HG03139 (cell line): ENCODE measurements around the gene RNPS1.

ENCODE experiments used
- ATAC-seq: cut with Tn5 transposase; IDR thresholded peaks from one replicate; pipeline ENCODE4 v1.9.1; 2021; ENCODE audit not compliant: unreplicated experiment

Gene RNPS1

GRCh38 chr16:2216330-2216729 is 51.6 kb downstream of the RNPS1 start:
- no peak for ATAC-seq

GRCh38 chr16:2214719-2214968 is 53.3 kb downstream of the RNPS1 start, which contains the start of gene PGP:
Gene PGP, minus strand, starts transcription at chr16:2214840. Its CDS starts 63 bp downstream, at chr16:2214777.
- ATAC-seq: peak; percentile 82

- no peak for ATAC-seq
Observed at GRCh38 chr16:2213817-2214718, 53.9 kb downstream of the RNPS1 start.

DNA sequence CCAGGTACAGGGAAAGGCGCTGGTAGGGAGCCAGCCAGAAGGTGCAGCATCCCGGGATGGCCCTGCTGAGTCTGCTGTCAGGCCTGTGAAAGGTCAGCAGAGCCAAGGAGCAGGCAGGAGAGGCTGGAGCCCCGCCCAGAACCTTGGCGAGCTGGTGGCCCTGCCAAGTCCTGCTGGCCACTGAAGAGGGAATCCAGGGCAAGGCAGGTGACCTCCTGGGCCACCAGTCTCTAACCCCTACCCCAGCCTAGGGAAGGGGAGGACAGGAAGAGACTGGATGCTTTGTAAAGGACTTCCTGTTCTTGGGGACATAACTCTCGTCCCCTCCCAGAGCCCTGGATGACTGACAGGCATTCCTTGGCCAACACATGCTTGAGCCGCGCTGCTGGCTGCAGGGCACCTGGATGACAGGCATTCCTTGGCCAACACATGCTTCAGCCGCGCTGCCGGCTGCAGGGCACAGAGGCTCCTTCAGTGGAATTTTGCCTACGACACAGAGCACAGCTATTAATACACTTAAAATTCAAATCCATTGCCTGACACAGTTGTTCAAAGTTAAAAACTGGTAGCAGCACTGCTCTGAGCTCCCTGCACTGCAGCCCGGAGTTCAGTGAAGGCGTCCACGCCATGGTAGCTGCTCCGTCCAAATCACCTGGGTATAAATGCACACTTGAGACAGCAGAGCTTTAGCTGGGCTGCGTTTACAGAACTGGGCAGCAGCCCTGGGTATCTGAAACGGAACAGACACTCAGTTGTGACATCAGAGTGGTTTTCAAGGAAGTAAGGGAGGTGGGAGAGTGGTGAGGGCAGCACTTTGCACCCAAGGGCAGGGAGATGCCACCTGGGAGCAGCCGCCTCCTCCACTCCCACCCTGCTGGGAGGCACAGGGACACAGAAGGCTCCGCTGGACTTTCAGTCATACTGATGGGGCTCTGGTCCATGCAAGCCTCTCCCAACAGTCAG is 55.3 kb downstream of the RNPS1 start:
- no peak for ATAC-seq

GRCh38 chr16:2211923-2212347 is 56.0 kb downstream of the RNPS1 start:
- ATAC-seq: no peak

DNA sequence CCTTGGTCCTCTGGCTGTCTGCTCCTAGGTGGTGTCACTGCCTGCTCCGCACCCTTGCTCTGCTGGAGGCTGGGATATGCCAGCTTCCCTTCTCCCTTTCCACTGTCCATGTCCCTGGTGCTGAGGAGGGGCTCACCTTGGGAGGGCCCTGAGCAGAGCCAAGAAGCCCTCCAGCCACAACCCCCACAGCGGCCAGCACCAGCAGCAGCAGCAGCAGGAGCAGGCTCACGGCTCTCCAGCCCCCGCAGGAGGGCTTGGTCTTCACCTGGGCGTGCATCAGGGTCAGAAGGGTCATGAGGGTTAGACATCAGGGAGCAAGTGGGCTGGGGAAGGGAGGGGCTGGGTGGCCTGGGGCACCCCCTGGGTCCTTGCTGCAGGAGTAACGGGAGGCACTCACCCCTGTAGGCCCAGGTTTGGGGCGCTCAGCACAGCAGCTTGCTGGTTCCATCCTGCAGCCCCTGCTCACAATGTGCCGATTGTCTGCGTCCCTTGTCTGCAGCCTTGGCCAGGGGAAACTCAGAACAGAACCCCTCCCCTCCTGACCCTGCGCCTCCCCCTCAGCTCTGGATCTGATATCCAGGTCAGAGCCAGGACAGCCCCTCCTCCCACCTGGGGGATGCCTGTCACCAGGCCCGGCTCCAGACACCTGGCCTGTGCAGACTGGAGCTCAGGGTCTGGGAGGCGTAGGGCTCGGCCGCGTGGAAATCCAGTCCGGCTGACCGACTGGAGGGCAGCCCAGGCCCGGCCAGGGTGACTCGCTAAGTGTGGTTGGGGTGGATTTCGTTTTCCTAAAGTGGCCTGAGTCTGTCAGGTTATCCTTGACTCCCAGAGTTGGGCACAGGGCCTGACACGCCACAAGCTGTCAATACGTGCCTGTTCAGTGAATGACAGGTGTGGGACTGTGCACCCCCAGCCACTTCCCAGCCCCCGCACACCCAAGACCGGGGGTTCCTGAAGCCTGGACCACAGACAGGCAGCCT is 57.2 kb downstream of the RNPS1 start, which contains the start of gene BRICD5:
TSS of gene BRICD5 (minus strand) at position 478 of the 980 bp plus-strand sequence. CDS start at position 448, 30 bp downstream.
- ATAC-seq: no peak

GRCh38 chr16:2210009-2210332 is 58.0 kb downstream of the RNPS1 start:
- no peak for ATAC-seq

GRCh38 chr16:2209258-2210008 is 58.5 kb downstream of the RNPS1 start:
- no peak for ATAC-seq

GRCh38 chr16:2208772-2209171 is 59.2 kb downstream of the RNPS1 start:
- no peak for ATAC-seq

- no peak for ATAC-seq
Observed at GRCh38 chr16:2208308-2208707, 59.6 kb downstream of the RNPS1 start.

GRCh38 chr16:2207872-2208271 is 60.1 kb downstream of the RNPS1 start:
- no peak for ATAC-seq

DNA sequence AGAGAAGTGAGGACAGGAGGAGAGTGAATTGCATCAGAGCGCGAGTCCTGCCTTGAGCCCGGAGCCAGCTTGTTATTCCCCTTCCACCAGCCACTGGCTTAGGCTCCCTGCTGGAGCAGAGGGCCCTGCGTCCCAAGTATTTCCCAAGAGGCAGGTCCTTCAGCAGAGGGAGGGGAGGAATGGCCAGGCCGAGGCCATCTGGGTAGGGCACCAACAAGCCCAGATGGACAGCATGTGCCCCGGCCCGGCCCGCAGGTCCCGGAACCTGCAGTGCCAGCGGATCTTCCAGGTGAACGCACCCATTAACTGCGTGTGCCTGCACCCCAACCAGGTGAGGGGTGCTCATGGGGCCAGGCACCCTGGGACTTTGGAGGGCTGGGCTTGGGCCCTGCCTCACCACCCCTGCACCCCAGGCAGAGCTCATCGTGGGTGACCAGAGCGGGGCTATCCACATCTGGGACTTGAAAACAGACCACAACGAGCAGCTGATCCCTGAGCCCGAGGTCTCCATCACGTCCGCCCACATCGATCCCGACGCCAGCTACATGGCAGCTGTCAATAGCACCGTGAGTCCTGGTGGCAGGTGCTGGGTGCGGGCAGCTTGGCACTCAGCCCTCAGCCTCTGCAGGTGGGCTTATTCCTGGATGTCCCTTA is 61.0 kb downstream of the RNPS1 start:
- ATAC-seq: no peak

DNA sequence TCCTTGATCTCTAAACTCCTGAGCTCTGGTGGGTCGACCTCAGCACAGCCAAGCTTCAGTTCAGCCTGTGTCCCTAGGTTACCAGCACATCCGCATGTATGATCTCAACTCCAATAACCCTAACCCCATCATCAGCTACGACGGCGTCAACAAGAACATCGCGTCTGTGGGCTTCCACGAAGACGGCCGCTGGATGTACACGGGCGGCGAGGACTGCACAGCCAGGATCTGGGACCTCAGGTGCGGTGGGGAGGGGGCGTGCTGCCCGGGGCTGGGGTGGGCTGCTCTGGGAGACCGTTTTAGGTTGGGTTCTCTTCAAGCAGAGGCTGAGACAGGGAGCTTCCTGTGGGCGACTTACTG is 61.5 kb downstream of the RNPS1 start:
- ATAC-seq: no peak

- no peak for ATAC-seq
Observed at GRCh38 chr16:2205967-2206313, 62.0 kb downstream of the RNPS1 start.

GRCh38 chr16:2205104-2205966 is 62.6 kb downstream of the RNPS1 start, which contains the start of gene MLST8:
Gene MLST8, plus strand, starts transcription at chr16:2205454. Its CDS starts 632 bp downstream, at chr16:2206086.
- peak; percentile 74 for ATAC-seq

DNA sequence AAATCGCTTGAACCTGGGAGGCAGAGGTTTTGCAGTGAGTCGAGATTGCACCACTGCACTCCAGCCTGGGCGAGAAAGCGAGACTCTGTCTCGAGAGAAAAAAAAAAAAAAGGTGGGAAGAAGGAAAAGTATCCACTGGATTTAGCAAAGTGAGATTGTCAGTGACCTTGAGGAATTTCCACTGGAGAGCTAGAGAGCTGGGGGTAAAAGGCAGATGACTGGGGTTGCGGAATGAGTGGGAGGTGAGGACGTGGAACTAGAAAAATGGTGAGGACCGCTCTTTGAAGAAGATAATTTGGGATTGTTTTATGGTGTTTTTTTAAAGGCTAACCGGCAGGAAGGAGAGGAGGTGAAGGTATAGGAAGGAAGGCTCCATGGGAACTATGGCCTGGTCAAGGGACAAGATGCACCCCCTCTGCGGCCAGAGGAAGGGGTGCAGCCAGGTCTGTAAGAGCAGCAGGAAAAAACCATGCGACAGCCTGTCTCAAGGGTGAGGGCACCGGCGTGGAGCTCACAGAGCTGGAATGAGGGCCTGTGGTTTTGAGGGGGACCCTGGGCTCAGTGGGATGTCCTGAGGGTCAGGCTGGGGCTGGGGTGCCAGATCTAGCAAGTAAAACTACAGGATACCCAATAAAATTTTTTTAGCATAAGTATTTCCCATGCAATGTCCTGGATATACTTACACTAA is 63.4 kb downstream of the RNPS1 start:
- ATAC-seq: no peak
